AG09309 (cell line): ENCODE results near the gene MSH5.
A peak's percentile ranks its signal among the peaks of the same experiment; 100 is the strongest.

ENCODE experiments used
- DNase-seq: peaks from one replicate; pipeline ENCODE4 v3.0.0-alpha.2; 2010; ENCODE audit warnings: low read depth
- H3K4me3 ChIP-seq: 2 replicates; pipeline ENCODE4 v1.5.1; 2011; ENCODE audit warnings: mild to moderate bottlenecking, low read depth, low read length, moderate library complexity; ENCODE audit not compliant: control insufficient read depth
- CTCF ChIP-seq: IDR thresholded peaks from 2 replicates; pipeline ENCODE4 v1.5.1; 2011; ENCODE audit warnings: mild to moderate bottlenecking, low read depth, low read length, inconsistent platforms; ENCODE audit not compliant: insufficient read depth, control insufficient read depth; ENCODE audit errors: missing control alignments

MSH5 gene

DNA sequence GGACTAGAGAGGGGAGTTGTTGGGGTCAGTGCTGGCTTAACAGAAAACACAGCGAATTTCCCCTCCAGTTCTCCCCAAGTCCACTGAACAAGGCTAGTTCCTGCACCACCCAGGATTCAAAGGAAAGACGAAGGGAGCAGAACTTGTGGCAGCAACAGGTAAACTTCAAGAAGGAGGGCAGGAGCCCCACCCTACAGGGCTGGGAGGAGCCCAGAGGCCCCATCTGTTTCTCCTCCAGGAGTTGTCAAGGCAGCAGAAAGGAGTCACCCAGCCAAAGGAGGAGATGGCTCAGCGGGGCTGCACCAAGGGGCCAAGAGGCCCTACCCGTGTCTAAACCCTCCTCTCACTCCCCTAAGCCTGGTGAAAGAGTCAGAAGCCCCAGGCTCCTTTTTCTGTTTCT is 24.4 kb downstream of the MSH5 start:
- no peak for DNase-seq
- TF ChIP-seq CTCF = no peak
- no peak overlapping the region for H3K4me3 ChIP-seq

- no peak for TF ChIP-seq CTCF
- H3K4me3 ChIP-seq = no peak overlapping the region
- DNase-seq = no peak
Observed at GRCh38 chr6:31765559-31765909, 25.7 kb downstream of the MSH5 start.

DNA sequence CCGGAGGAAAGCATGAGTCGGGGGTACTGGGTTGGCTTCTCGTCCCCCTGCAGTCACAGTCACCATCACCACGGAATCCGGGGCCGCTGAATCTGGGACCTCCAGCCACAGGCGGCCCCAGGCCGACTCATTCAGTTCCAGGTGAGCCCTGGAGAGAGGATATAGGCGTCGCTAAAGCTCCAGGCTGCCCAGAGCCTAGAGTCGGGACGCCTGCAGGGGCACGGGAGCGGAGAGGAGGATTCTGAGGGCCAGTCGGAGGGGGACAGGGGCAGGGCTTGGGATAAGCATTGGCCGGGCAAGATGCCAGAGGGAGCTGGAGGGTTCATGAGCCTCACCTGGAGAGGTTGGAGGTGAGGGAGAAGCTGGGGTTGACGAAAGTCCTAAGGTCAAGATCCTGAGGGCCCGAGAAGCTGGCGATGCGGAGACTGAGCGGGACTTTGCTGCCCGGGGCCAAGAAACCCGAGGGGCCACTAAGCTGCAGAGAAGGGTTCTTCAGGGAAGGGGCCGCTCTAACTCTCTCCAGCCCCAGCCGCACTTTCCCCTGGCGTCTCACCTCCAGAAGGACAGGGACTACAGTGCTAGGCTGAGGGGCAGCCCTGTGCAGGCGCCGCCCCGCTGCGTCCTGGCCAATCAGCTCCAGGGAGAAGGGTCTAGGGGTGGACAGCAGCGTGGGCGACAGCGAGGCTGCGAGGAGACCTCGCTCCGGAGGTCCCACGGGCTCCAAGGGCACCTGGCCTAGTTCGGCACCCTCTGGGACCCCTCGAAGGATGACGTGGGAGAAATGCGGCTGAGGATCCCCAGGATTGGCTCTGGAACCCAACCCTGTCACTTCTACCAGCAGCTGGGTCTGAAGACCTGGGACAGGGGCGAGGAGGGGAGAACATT is 26.3 kb downstream of the MSH5 start:
- DNase-seq = no peak
- TF ChIP-seq CTCF = no peak
- peak overlapping the region; percentile 9 for H3K4me3 ChIP-seq

DNA sequence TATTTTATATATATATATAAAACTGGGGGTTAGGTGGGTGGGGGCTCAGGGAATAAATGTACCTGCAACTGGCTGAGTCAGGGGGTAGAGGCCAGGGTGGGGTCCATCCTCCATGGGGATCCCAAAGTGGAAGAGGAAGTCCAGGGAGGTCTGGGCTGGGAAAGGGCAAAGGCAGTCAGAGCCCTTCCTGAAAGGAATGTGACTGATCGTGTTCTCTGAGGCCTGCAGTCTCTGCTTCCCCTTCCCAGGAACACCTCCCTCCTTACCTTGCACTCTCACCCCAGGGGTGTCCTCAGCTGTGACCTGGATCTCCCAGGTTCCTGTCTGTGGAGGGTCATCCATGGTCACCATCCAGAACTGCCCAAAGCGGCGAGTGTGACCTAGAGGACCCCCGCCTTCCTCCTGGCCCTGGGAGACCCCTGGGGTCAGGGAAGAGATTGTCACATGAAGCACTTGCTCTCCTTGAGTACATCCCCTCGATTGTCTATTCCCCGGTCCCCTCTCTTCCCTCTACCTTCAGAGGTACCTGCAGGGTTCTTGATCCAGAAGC is 27.4 kb downstream of the MSH5 start:
- no peak for DNase-seq
- TF ChIP-seq CTCF = no peak
- H3K4me3 ChIP-seq = no peak overlapping the region

- H3K4me3 ChIP-seq = no peak overlapping the region
- no peak for DNase-seq
- no peak for TF ChIP-seq CTCF
Observed at GRCh38 chr6:31768363-31769257, 28.8 kb downstream of the MSH5 start.

DNA sequence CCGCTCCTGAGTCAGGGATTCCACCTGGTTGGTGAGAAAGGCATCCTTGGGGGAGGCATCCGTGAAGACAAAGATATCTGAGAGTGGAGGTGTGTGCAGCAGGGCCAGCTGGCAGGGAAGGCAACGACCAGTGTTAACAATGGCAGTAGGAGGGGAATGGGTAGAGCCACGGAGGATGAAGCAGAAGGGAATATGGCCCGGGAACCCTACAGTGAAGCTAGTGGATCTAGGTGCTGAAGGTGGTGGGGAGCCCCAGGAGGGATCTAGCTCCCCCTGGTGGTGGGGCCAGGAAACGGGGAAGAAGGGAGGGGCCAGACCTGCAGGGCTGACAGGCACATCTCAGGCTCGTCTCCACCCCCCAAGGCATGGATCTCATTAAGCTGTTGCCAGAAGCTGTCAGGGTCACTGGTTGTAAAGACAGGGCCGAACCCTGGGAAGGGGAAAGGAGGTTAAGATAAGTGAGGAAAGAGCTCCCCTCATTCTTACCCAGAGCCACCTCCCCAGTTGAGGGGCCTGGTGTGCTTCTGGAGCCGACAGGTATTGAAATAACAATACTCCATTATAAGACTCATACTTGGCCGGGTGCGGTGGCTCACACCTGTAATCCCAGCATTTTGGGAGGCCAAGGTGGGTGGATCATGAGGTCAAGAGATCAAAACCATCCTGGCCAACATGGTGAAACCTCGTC is 30.0 kb downstream of the MSH5 start:
- no peak overlapping the region for H3K4me3 ChIP-seq
- DNase-seq = no peak
- TF ChIP-seq CTCF = peak; percentile 86
